IPS DF 4.7 (cell line): Measurements from ENCODE around the gene APOBEC2.

Source experiments
- DNase-seq: peaks from one replicate; pipeline ENCODE4 v3.0.0-alpha.2; 2013; ENCODE audit warnings: low spot score; ENCODE audit errors: extremely low read depth

The APOBEC2 gene

GRCh38 chr6:41058783-41059181 lies 5.8 kb downstream of the APOBEC2 start:
- no peak for DNase-seq

- no peak for DNase-seq
These were observed 6.6 kb downstream of the APOBEC2 start for GRCh38 chr6:41059556-41059955.

- no peak for DNase-seq
These were observed 8.3 kb downstream of the APOBEC2 start for GRCh38 chr6:41061196-41061726.

- DNase-seq: no peak
These were observed 9.1 kb downstream of the APOBEC2 start for GRCh38 chr6:41062056-41062455.

GRCh38 chr6:41063884-41064285 lies 10.9 kb downstream of the APOBEC2 start:
- DNase-seq: no peak

GRCh38 chr6:41064841-41065240 lies 11.8 kb downstream of the APOBEC2 start:
- no peak for DNase-seq

GRCh38 chr6:41065550-41066026 lies 12.6 kb downstream of the APOBEC2 start:
- DNase-seq: no peak

GRCh38 chr6:41066867-41067304 lies 13.9 kb downstream of the APOBEC2 start:
- DNase-seq: no peak

- DNase-seq: no peak
These were observed 18.5 kb downstream of the APOBEC2 start for GRCh38 chr6:41071501-41071922.

GRCh38 chr6:41071923-41072835 lies 19.2 kb downstream of the APOBEC2 start, which contains the start of gene OARD1:
TSS of gene OARD1 (minus strand) at chr6:41072356. CDS start at chr6:41071634, 722 bp downstream.
- peak; percentile 82 for DNase-seq

GRCh38 chr6:41072836-41073202 lies 19.8 kb downstream of the APOBEC2 start, which contains the start of gene NFYA:
TSS of gene NFYA (plus strand) at chr6:41072974. CDS start at chr6:41079090, 6,116 bp downstream.
- DNase-seq: peak; percentile 82

GRCh38 chr6:41073203-41073967 lies 20.4 kb downstream of the APOBEC2 start:
- DNase-seq: no peak

GRCh38 chr6:41073968-41074691 lies 21.1 kb downstream of the APOBEC2 start:
- DNase-seq: no peak

GRCh38 chr6:41074692-41075436 lies 21.9 kb downstream of the APOBEC2 start:
- DNase-seq: no peak

GRCh38 chr6:41075651-41076626 lies 22.9 kb downstream of the APOBEC2 start:
- DNase-seq: no peak

GRCh38 chr6:41077536-41077935 lies 24.5 kb downstream of the APOBEC2 start:
- no peak for DNase-seq

GRCh38 chr6:41078101-41078500 lies 25.1 kb downstream of the APOBEC2 start:
- no peak for DNase-seq

GRCh38 chr6:41079080-41079479 lies 26.1 kb downstream of the APOBEC2 start:
- DNase-seq: no peak

- no peak for DNase-seq
These were observed 27.6 kb downstream of the APOBEC2 start for GRCh38 chr6:41080621-41081020.
